ENCODE measurements around the gene ATF4. TPM values are rescaled to one million over a fixed set of nuclear protein-coding genes. Genes with fewer than 3 reads are reported as not detected.

The ATF4 gene
- total and polyA plus RNA-seq, 2 donors (not counting 3 experiments of a cell fraction or from before 2014, with no cell fraction given), result 312 to 668 TPM

DNA sequence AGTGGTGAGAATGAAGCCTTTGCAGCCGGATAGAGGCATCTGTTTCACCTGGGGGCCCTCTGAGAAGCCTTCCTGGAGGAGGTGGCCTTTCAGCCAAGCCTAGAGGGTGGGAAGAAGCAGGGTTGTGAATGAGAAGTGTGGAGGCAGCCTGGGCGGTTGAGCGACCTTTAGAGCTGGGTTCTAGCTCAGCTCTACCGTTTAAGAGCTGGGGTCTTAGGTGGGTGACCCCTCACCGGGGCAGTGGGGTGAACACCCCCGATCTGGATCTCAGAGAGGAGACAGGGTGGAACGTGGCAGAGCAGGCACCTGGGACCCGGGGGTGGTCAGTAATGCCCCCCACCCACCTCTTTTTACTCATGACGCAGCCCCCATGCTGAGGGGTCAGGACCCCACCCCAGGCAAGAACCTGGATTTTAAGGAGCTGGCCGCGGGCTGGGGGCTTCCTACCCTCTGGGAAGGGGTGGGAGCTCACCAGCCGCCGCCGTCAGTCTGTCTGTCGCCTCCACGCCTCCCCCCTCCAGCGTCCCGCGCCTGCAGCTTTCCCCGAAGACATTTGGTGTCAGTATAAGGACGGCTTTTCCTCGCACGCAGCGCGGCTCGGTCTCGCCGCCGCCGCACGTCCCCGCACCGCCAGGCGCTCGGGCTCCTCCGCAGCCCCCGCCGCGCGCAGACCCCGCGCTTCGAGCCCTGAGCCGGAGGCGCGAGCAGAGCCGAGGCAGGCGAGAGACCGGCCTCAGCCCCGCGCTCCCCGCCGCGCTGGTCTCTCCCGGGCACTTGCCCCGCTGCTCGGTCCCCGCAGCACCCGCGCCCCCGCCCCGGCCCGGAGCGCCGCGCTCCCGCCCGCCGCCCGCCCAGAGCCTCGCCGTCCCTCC lies 36.8 kb downstream of the ATF4 start:
- Histone ChIP-seq H3K27me3 (ENCODE audit: control insufficient read depth in 2 of 2, insufficient read depth in 2 of 2, low read length in 2 of 2) (peaks cover 31 to 33% of the 10 kb centered on the region in 2 experiments), H3K79me2 (ENCODE audit: control insufficient read depth, insufficient read depth, low read length) (no peaks in the 10 kb centered on the region), H4K20me1 (replicated peaks; ENCODE audit: control insufficient read depth, extremely low read depth, insufficient read depth, low read length) (no peaks in the 10 kb centered on the region), H3K9ac (replicated peaks; ENCODE audit: extremely low read depth, insufficient read depth, low read length) (no peak overlapping the region), H3K4me3 (replicated peaks in 1 of 3; ENCODE audit: insufficient read depth in 1 of 3, low read depth in 1 of 3, low read length in 3 of 3) (no peak overlapping the region), H3K9me1 (replicated peaks; ENCODE audit: control insufficient read depth, extremely low read depth, insufficient read depth, low read length) (no peaks in the 10 kb centered on the region), H3K4me1 (ENCODE audit: control insufficient read depth, extremely low read depth, insufficient read depth, low read length) (no peaks in the 10 kb centered on the region), H3K27ac (ENCODE audit: insufficient read depth, low read depth, low read length) (no peak overlapping the region), H3K9me3 (replicated peaks; ENCODE audit: control insufficient read depth, insufficient read depth, low read length) (no peaks in the 10 kb centered on the region), H2AFZ (ENCODE audit: low read depth, low read length) (no peak overlapping the region), H3K36me3 (ENCODE audit: control insufficient read depth in 2 of 2, extremely low read depth in 1 of 2, insufficient read depth in 2 of 2, low read length in 2 of 2) (no peaks in the 10 kb centered on the region), H3K4me2 (ENCODE audit: insufficient read depth, low read length) (no peak overlapping the region)
- TF ChIP-seq EZH2 (IDR thresholded peaks at IDR 0.05; ENCODE audit: borderline replicate concordance, low read depth, low read length, severe bottlenecking), result peak; percentile 88
- TF ChIP-seq GATA2 (IDR thresholded peaks at IDR 0.05; ENCODE audit: insufficient read depth, insufficient read length, low read depth, low read length), result no peak
- intact Hi-C loops (cut with micrococcal nuclease) (no loop called here), dilution Hi-C loops (cut with MboI; ENCODE audit: extremely low pct_ligation_motif_present, low sequenced_read_pairs) (loop anchor here (25.0 kb wide), 1 partner anchor 455 kb away; no protein-coding TSS in a partner anchor)
- BruUV-seq (replicated peaks), result no TSS peak
- POLR2A ChIA-PET, result no interaction called here
- CTCF ChIA-PET, result interaction anchor here (0.7 to 5.5 kb wide), 5 partner anchors 13 to 479 kb away, joined by 3 to 52 read pairs (median 4); no protein-coding TSS in a partner anchor
- FAIRE-seq (no peak), DNase-seq (ENCODE audit: low read depth, low spot score) (no peak)

DNA sequence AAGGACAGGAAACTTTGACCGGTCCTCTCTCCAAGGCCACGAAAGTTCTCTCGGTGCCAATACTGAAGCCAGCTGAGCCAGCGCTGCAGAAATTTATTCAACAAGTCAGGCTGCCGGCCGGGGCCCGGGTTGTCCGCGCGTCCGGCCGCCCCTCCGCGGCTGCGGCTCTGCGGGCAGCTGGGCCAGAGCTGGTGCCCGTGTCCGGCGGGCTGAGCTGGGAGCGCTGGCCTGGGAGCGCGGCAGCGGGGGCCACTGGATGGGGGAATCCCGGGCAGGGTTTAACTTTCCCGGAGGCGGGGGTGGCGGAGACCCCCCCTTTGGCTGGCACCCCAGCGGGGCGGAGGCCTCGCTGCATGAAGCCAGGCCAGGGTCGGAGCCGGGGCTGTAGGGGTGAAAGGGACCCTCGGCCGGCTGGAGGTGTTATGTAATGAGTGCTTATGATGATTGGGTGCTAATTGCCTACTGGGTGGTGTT lies 37.9 kb downstream of the ATF4 start:
- H3K27ac ChIP-seq (ENCODE audit: insufficient read depth, low read depth, low read length), result no peak overlapping the region
- no peaks in the 10 kb centered on the region for H3K79me2 ChIP-seq (ENCODE audit: control insufficient read depth, insufficient read depth, low read length)
- H4K20me1 ChIP-seq (replicated peaks; ENCODE audit: control insufficient read depth, extremely low read depth, insufficient read depth, low read length), result no peaks in the 10 kb centered on the region
- peaks cover 31 to 33% of the 10 kb centered on the region in 2 experiments for H3K27me3 ChIP-seq (ENCODE audit: control insufficient read depth in 2 of 2, insufficient read depth in 2 of 2, low read length in 2 of 2)
- DNase-seq (ENCODE audit: low read depth, low spot score), result no peak
- no peak overlapping the region for H2AFZ ChIP-seq (ENCODE audit: low read depth, low read length)
- no peaks in the 10 kb centered on the region for H3K9me3 ChIP-seq (replicated peaks; ENCODE audit: control insufficient read depth, insufficient read depth, low read length)
- no peak overlapping the region for H3K9ac ChIP-seq (replicated peaks; ENCODE audit: extremely low read depth, insufficient read depth, low read length)
- no peak for FAIRE-seq
- no peaks in the 10 kb centered on the region for H3K9me1 ChIP-seq (replicated peaks; ENCODE audit: control insufficient read depth, extremely low read depth, insufficient read depth, low read length)
- H3K36me3 ChIP-seq (ENCODE audit: control insufficient read depth in 2 of 2, extremely low read depth in 1 of 2, insufficient read depth in 2 of 2, low read length in 2 of 2), result no peaks in the 10 kb centered on the region
- H3K4me1 ChIP-seq (ENCODE audit: control insufficient read depth, extremely low read depth, insufficient read depth, low read length), result no peaks in the 10 kb centered on the region
- dilution Hi-C loops (cut with MboI; ENCODE audit: extremely low pct_ligation_motif_present, low sequenced_read_pairs), result loop anchor here (25.0 kb wide), 1 partner anchor 454 kb away; no protein-coding TSS in a partner anchor
- TF ChIP-seq FOS (IDR thresholded peaks at IDR 0.05; ENCODE audit: borderline replicate concordance, insufficient read depth, low read length) (no peak), POLR2AphosphoS5 (IDR thresholded peaks at IDR 0.05; ENCODE audit: insufficient read depth, low read depth, low read length) (no peak), MYC (IDR thresholded peaks at IDR 0.05; ENCODE audit: low read depth, low read length) (no peak), JUN (IDR thresholded peaks at IDR 0.05; ENCODE audit: borderline replicate concordance, insufficient read depth, insufficient read length, low read depth) (no peak), EZH2 (IDR thresholded peaks at IDR 0.05; ENCODE audit: borderline replicate concordance, low read depth, low read length, severe bottlenecking) (peak; percentile 68), GATA2 (IDR thresholded peaks at IDR 0.05; ENCODE audit: insufficient read depth, insufficient read length, low read depth, low read length) (no peak)
- TF ChIP-seq, protein P1, sequence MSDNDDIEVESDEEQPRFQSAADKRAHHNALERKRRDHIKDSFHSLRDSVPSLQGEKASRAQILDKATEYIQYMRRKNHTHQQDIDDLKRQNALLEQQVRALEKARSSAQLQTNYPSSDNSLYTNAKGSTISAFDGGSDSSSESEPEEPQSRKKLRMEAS (IDR thresholded peaks at IDR 0.05; ENCODE audit: insufficient read depth, insufficient read length), result no peak
- TF ChIP-seq, protein P2, sequence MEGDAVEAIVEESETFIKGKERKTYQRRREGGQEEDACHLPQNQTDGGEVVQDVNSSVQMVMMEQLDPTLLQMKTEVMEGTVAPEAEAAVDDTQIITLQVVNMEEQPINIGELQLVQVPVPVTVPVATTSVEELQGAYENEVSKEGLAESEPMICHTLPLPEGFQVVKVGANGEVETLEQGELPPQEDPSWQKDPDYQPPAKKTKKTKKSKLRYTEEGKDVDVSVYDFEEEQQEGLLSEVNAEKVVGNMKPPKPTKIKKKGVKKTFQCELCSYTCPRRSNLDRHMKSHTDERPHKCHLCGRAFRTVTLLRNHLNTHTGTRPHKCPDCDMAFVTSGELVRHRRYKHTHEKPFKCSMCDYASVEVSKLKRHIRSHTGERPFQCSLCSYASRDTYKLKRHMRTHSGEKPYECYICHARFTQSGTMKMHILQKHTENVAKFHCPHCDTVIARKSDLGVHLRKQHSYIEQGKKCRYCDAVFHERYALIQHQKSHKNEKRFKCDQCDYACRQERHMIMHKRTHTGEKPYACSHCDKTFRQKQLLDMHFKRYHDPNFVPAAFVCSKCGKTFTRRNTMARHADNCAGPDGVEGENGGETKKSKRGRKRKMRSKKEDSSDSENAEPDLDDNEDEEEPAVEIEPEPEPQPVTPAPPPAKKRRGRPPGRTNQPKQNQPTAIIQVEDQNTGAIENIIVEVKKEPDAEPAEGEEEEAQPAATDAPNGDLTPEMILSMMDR (IDR thresholded peaks at IDR 0.05; ENCODE audit: extremely low read depth in 1 of 2, insufficient read depth in 1 of 2, low read depth in 1 of 2, low read length in 2 of 2), result no peak
- POLR2A ChIA-PET, result no interaction called here
- intact Hi-C loops (cut with micrococcal nuclease), result no loop called here
- H3K4me2 ChIP-seq (ENCODE audit: insufficient read depth, low read length), result no peak overlapping the region
- CTCF ChIA-PET, result interaction anchor here (2.2 to 5.5 kb wide), 2 partner anchors 250 to 466 kb away, joined by 17 to 52 read pairs; no protein-coding TSS in a partner anchor
- BruUV-seq (replicated peaks), result no TSS peak
- H3K4me3 ChIP-seq (replicated peaks in 1 of 3; ENCODE audit: insufficient read depth in 1 of 3, low read depth in 1 of 3, low read length in 3 of 3), result no peak overlapping the region
